HG03025 (cell line): ENCODE results near the gene FLNA.

Experiments used
- ATAC-seq: cut with Tn5 transposase; IDR thresholded peaks from one replicate; pipeline ENCODE4 v1.9.1; 2021; ENCODE audit warnings: mild to moderate bottlenecking, moderate library complexity; ENCODE audit not compliant: unreplicated experiment, low FRiP score

Gene FLNA

GRCh38 chrX:154378059-154378798 lies 3.8 kb upstream of the FLNA start:
- no peak for ATAC-seq

DNA sequence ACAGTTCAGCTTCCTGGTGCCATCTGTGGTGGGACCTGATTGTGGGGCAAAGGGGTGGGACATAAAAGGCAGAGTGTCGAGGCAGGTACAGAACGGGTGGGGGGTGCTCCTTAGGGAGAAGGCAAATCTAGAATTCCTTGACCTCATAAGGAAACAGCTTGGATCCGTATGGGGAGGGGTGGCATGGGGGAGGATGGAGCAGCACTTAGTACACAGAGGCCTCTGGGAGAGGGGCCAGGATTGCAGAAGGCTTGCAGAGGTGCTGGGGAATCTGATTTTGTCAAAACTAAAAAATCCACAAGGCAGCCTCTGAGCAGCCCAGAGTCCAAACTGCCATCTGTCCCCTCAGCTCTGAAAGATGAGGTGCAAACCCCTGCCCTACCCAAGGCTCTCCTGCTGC lies 2.3 kb upstream of the FLNA start:
- ATAC-seq = no peak

DNA sequence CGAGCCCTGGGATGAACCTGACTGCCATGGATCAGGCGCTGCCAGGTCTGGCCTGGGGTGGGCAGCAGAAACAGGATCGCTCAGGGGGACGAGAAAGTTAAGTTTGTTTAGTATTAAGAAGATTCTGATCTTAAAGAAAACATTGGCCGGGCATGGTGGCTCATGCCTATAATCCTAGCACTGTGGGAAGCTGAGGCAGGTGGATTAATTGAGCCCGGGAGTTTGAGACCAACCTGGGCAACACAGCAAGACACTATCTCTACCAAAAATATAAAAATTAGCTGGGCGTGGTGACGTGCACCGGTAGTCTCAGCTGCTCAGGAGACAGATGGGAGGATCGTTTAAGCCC lies 696 bp upstream of the FLNA start:
- no peak for ATAC-seq

DNA sequence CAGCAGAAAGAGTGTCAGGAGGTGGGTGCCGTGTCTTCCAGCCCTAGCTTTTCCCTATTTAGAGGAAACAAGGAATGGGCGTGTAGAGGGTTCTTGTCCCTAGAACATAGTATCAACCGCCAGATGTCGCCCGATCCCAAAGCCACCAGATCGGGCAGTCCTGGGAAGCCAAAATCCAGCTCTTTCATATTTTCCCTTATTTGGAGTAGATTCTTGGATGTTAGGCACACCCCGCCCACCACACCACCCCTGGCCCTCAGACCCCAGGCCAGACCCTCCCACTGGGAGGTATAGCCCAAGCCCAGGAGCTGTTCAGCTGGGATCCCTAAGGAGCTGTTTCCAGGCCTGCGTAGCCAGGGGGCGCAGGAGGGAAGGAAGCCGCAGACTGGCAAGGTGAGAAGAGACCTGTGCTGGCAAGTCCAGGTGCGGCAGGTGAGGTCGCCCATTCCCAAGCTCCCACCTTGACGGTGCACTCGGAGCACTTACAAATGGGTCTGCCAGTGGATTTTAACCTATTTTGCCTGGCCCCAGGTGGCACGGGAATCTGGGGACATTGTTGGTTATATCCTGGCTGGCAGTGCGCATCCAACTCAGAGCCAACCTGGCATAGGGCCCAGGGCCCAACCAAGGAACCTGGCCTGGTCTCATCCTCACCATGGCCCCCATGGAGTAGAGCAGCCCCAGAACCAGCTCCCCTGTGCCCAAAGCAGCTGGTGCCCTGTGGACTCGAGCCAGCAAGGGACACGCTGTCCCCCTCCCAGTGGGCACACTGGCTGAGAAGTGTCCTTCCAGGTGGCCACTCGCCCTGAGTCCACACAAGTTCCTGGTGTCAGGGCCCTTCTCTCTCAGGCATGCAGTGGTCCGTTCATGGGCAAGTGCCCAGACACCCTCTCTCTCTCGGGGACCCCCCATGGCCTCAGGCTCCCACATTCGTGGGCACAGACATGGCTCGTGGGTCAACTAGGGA lies 811 bp downstream of the FLNA start:
- ATAC-seq = no peak

GRCh38 chrX:154372612-154373022 lies 1.8 kb downstream of the FLNA start:
- no peak for ATAC-seq

GRCh38 chrX:154371789-154372300 lies 2.6 kb downstream of the FLNA start:
- no peak for ATAC-seq

DNA sequence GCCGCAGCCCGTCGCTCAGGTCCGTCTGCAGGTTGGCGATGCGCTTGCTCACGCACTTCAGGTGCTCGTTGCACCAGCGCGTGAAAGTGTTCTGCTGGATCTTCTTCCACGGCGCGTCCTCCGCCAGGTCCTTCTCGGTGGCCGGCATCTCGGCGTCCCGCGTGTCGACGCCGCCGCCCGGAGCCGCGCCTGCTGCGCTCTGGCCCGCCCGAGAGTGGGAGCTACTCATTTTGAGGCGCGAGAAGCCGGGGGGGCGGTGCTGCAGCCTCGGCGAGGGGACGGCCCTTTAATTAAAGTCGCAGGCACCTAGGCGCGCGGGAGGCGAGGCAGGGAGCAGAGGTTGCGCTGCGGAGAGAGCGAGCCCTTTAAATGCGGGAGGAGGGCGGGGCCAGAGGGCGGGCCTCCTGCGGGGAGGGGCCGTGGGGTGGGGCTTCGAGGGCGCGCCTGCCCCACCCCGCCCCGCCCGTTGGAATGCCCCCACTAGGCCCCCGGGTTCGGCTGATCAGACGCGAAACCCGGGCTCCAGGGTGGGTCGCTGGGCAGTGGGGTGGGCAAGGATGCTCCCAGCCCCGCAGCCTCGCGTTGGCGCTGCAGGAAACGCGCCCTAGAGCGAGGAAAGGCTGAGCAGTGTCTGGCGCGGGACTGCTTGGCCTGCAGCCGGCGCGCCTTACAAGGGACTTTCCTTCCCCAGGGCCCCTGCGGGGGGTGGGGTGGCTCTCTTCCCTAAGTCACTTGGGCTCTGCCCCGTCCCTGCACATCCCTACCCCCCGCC lies 3.2 kb downstream of the FLNA start:
- ATAC-seq = peak; percentile 54

DNA sequence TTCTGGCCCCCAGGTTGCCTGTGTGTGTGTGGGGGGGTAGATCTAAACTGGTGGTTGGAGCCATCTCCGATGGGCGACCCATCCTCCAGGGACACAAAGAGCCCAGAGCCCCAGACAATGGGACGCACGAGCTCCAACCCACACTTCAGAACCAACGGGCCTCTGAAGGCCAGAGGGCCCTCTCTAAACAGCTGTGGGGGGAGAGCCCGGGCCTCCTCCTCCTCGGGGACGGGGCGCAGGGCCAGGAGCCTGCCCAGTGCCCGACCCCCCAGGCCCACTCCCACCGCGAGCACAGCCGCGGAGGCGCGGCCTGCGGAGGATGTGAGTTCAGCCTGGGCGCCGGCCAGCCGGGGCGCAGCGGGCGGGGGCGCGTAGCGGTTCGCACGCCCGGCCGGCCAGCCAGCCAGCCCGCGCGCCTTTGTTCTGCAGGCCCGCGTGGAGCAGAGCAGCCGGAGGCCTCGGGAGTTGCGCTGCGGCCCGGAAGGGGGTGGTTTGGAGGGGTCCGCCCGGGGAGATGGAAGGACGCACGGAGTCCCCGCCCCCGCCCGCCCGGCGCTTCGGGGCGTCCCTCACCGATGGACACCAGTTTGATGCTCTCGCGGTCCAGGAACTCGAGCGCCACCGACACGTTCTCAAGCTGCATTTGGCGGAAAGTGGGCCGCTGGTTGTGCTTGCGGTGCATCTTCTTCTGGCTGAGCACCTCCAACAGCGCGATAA lies 4.0 kb downstream of the FLNA start:
- ATAC-seq = peak; percentile 3

GRCh38 chrX:154369449-154370299 lies 4.8 kb downstream of the FLNA start:
- no peak for ATAC-seq

- ATAC-seq = no peak
Measured at GRCh38 chrX:154368630-154369448, 5.6 kb downstream of the FLNA start.

- ATAC-seq = no peak
Measured at GRCh38 chrX:154367474-154368308, 6.7 kb downstream of the FLNA start.

GRCh38 chrX:154366666-154367055 lies 7.8 kb downstream of the FLNA start:
- ATAC-seq = no peak

DNA sequence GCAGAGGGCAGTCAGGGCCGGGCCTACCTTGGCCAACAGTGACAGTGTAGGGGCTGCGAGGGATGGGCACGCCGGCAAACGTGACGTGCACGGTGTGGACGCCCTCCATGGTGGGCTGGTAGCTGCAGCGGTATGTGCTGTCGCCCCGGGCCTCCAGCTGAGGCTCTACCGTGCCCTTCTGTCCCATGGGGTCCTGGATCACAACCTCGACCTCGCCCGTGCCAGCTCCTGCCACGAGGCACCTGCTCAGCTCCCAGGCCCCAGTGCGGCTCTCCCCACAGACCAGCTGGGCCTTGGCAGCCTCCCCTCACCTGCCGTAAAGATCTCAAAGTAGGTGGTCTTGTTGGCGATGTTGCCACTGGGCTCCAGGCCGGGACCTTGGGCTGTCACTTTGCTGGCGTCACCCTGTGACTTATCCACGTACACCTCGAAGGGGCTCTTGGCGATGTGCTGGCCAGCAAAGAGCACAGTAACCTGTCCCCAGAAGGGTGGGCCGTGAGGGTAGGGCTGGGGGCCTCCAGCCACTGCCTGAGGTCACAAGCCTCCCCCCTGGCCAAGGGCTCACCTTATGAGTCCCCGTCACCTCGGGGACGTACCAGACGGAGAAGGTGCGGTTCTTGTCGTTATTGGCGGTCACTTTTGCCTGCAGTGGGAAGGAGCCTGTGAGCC lies 8.3 kb downstream of the FLNA start:
- no peak for ATAC-seq

DNA sequence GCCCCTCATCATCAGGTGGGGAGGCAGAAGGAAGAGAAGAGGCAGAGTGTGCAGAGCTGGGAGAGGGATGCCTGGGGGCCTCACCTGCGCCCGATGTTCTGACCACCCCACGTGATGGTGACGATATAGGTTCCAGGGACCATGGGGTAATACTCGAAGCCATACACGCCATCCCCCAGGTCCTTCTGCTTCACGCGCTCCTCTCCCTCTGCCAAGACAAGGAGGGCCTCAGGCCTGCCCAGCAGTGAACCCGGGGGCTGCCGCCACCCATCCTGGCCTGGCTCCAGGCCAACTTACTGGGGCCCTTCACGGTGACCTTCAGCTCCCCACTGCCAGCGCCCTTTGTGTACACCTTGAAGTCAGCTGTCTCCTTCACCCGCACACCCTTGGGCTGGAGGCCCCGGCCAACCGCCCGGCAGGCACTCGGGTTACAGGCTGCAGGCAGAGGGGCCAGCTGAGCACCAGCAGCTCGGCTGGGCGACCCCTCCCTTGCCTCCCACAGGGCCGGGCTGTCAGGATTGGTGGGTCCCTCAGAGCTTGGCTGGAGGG lies 9.3 kb downstream of the FLNA start:
- no peak for ATAC-seq

DNA sequence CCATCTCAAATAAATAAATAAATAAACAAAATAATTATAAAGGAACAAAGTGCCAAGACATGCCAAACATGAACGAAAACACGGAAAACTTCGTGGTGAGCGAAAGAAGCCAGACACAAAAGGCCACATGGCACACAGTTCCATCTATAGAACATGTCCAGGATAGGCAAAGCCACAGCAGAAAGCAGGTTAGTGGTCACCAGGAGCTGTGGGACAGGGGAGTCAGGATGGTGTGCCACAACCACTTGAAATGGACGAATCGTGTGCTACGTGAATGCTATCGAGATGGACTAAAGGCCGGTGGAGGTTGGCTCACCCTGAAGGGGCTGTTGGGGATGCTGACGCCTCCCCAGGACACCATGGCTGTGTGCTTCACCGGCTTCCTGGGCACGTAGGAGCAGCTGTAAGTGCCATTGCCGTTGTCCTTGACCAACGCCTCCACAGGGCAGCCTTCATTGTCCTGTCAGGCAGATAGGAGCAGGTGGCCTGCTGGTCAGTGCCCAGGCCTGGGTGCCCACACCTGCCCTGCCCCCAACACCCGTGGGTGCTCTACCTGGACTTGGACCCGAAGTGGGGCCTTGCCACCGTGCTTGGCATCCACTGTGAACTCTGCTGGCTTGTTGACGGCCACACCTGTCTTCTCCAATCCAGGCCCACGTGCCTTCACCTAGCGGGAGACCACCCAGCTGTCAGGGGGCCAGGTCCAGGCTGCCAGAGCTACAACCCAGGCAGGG lies 10.6 kb downstream of the FLNA start:
- no peak for ATAC-seq

- ATAC-seq = no peak
Measured at GRCh38 chrX:154362085-154362742, 12.2 kb downstream of the FLNA start.
